ENCODE data around the gene YOD1. TPM values are rescaled to one million over a fixed set of nuclear protein-coding genes. Genes with fewer than 3 reads are reported as not detected.

The YOD1 gene
- total and polyA plus RNA-seq, 2 of the 13 experiments (the other 11 are each of a cell fraction or from before 2014, with no cell fraction given) = 3.4 to 9.1 TPM

- TF ChIP-seq HMGXB3 (CRISPR knock-in tag; IDR thresholded peaks at IDR 0.05; ENCODE audit: borderline replicate concordance) (no peak), TCF7 (IDR thresholded peaks at IDR 0.05; ENCODE audit: low read depth) (no peak), HDAC2 (CRISPR knock-in tag; IDR thresholded peaks at IDR 0.05) (no peak), ZNF318 (CRISPR knock-in tag; IDR thresholded peaks at IDR 0.05) (no peak), TFDP1 (CRISPR knock-in tag; IDR thresholded peaks at IDR 0.05; ENCODE audit: borderline replicate concordance) (no peak; the same call in 1 of the 2 replicates), E2F5 (CRISPR knock-in tag; conservative IDR thresholded peaks at IDR 0.05) (no peak), NR2F2 (IDR thresholded peaks at IDR 0.05; ENCODE audit: borderline replicate concordance, low read depth) (no peak), YY1 (IDR thresholded peaks at IDR 0.05; ENCODE audit: insufficient read depth, insufficient replicate concordance, low read depth, low read length) (peak; percentile 56), TEAD2 (CRISPR knock-in tag; IDR thresholded peaks at IDR 0.05) (no peak), HHEX (CRISPR knock-in tag; IDR thresholded peaks at IDR 0.05) (no peak), ZNF160 (CRISPR knock-in tag; IDR thresholded peaks at IDR 0.05) (no peak), MAFG (CRISPR knock-in tag; IDR thresholded peaks at IDR 0.05) (no peak), ZNF180 (CRISPR knock-in tag; IDR thresholded peaks at IDR 0.05; ENCODE audit: borderline replicate concordance, low read depth) (no peak), ZNF629 (CRISPR knock-in tag; conservative IDR thresholded peaks at IDR 0.05) (no peak)
Measured at GRCh38 chr1:207052911-207053769, 2.1 kb upstream of the YOD1 start, which contains the start of gene PFKFB2 (continued).
